ENCODE data around the gene LLCFC1. TPM values are rescaled to one million over a fixed set of nuclear protein-coding genes. Genes with fewer than 3 reads are reported as not detected.

The LLCFC1 gene
- total and polyA plus RNA-seq, 5 donors from 2014 or later: not detected

DNA sequence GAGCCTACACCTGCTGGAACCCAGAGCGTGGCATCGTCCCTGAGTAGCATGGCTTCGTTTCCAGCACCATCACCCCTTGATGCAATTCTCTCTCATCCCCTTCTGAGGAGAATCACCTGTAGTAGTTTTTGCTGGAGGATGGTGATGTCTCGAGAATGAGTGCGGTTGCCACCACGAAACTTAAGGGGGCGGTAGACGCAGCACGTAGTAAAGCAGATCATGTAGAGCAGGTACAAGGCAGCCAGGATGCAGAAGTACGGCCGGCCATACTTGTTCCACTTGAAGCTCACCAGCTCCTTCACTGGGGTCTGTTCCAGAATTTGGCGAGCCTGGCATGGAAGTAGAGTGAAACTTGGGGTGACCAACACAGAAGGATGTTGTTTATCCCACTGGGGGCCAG is 13.9 kb upstream of the LLCFC1 start:
- ATAC-seq (ENCODE audit: low read depth in 2 of 2) (no peak), DNase-seq (peak in 1 of 3 donors; percentile 7)
- H3K36me3 Mint-ChIP-seq: no peaks in the 10 kb centered on the region
- Histone ChIP-seq H3K9me3 (ENCODE audit: control insufficient read depth in 2 of 2, low read length in 2 of 2) (no peaks in the 10 kb centered on the region), H3K4me3 (ENCODE audit: low read depth, low read length) (no peak overlapping the region), H3K27me3 (ENCODE audit: control insufficient read depth, insufficient read depth, low read length) (no peaks in the 10 kb centered on the region), H3K27ac (ENCODE audit: insufficient read depth, low read length, poor library complexity, severe bottlenecking) (no peak overlapping the region), H3K4me1 (ENCODE audit: control insufficient read depth, insufficient read depth, low read length, poor library complexity, severe bottlenecking) (no peaks in the 10 kb centered on the region), H3K36me3 (ENCODE audit: control insufficient read depth, insufficient read depth, low read length) (no peaks in the 10 kb centered on the region)
- H3K27me3 Mint-ChIP-seq: peaks cover 11% of the 10 kb centered on the region
- H3K4me3 Mint-ChIP-seq: no peak overlapping the region
- no peaks in the 10 kb centered on the region for H3K4me1 Mint-ChIP-seq
- no peak overlapping the region for H3K27ac Mint-ChIP-seq
- H3K9me3 Mint-ChIP-seq: peaks cover 0 to 1% (median 0%) of the 10 kb centered on the region in 7 donors

DNA sequence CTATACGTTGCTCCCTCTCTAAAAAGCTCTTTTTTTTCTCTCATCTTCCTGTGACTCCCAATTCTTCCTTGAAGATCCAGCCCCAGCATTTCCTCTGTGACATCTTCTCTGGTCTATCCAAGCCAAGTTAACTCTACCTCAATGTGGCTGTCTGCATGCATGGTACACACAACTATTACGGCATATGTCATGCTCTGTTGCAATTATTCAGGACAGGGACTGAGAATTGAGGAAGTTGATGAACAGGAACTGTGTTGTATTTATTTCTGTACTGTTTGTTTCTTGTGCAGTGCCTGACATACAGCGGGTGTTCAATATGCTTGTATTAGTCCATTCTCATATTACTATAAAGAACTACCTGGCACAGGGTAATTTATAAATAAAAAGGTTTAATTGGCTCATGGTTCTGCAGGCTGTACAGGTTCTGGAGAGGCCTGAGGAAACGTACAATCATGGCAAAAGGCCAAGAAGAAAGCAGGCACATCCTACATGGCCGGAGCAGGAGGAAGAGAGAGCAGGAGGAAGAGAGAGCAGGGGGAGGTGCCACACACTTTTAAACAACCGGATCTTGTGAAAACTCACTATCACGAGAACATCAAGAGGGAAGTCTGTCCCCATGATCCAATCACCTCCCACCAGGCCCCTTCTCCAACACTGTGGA is 12.1 kb upstream of the LLCFC1 start:
- no peaks in the 10 kb centered on the region for H3K4me1 Mint-ChIP-seq
- no peak for DNase-seq
- H3K9me3 Mint-ChIP-seq: peaks cover 0 to 1% (median 0%) of the 10 kb centered on the region in 7 donors
- no peaks in the 10 kb centered on the region for H3K36me3 Mint-ChIP-seq
- no peaks in the 10 kb centered on the region for H3K4me1 ChIP-seq (ENCODE audit: control insufficient read depth, insufficient read depth, low read length, poor library complexity, severe bottlenecking)
- H3K36me3 ChIP-seq (ENCODE audit: control insufficient read depth, insufficient read depth, low read length): no peaks in the 10 kb centered on the region
- no peak overlapping the region for H3K27ac Mint-ChIP-seq
- no peak overlapping the region for H3K4me3 Mint-ChIP-seq
- no peak overlapping the region for H3K4me3 ChIP-seq (ENCODE audit: low read depth, low read length)
- H3K27me3 ChIP-seq (ENCODE audit: control insufficient read depth, insufficient read depth, low read length): no peaks in the 10 kb centered on the region
- no peak overlapping the region for H3K27ac ChIP-seq (ENCODE audit: insufficient read depth, low read length, poor library complexity, severe bottlenecking)
- no peak for ATAC-seq (ENCODE audit: low read depth in 2 of 2)
- H3K27me3 Mint-ChIP-seq: peaks cover 4% of the 10 kb centered on the region
- H3K9me3 ChIP-seq (ENCODE audit: control insufficient read depth in 2 of 2, low read length in 2 of 2): no peaks in the 10 kb centered on the region

DNA sequence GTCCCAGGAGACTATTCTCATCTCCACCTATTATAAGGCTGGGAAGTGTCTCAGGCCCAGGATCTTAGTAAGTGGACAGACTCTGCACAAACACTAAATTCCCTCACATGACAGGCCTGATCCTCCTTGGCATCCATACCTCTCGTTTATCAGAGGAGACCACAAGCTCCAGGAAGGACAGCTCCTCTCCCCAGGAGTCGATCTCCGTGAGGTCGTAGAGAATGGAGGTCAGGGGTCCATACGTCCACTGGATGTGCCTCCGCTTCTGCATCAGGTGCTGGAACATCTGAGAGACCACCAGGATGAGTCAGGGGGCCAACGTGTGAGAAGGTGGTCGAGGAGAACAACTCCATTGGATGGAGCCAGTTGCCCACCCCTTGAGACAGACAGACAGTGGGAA is 11.3 kb upstream of the LLCFC1 start:
- H3K9me3 ChIP-seq (ENCODE audit: control insufficient read depth in 2 of 2, low read length in 2 of 2): no peaks in the 10 kb centered on the region
- no peaks in the 10 kb centered on the region for H3K4me1 ChIP-seq (ENCODE audit: control insufficient read depth, insufficient read depth, low read length, poor library complexity, severe bottlenecking)
- no peak for DNase-seq
- H3K27ac ChIP-seq (ENCODE audit: insufficient read depth, low read length, poor library complexity, severe bottlenecking): no peak overlapping the region
- peaks cover 0 to 1% (median 0%) of the 10 kb centered on the region in 7 donors for H3K9me3 Mint-ChIP-seq
- ATAC-seq (ENCODE audit: low read depth in 2 of 2): no peak
- no peak overlapping the region for H3K4me3 Mint-ChIP-seq
- no peaks in the 10 kb centered on the region for H3K4me1 Mint-ChIP-seq
- no peak overlapping the region for H3K4me3 ChIP-seq (ENCODE audit: low read depth, low read length)
- H3K27ac Mint-ChIP-seq: no peak overlapping the region
- H3K36me3 Mint-ChIP-seq: no peaks in the 10 kb centered on the region
- H3K36me3 ChIP-seq (ENCODE audit: control insufficient read depth, insufficient read depth, low read length): no peaks in the 10 kb centered on the region
- H3K27me3 Mint-ChIP-seq: peaks cover 6% of the 10 kb centered on the region
- no peaks in the 10 kb centered on the region for H3K27me3 ChIP-seq (ENCODE audit: control insufficient read depth, insufficient read depth, low read length)

DNA sequence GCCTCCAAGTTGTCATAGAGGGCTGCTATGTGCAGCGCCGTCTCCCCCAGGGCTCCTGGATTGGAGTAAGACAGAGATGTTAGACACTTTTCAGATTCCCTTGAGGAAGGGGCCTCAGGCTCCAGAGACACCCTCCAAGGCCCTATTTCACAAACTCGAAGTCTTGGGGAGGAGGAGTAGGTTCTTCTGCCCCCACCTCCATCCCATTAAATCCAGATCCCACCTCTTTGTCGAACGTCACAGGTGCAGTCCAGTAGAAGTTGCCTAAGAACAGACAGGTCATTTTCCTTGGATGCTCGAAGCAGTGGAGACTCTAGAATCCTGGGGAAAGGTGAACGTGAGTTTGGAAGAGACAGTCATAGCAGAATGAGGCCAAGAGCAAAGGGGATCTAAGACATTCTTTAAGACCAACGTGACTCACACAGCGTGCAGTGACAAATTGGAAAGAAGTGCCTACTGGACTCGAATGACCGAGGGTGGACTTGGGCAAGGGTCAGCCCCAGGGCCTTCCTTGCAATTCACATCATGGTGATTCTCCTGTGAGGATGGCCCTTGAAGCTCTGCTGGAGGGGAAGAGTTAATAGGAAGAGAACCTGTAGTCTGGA is 9.1 kb upstream of the LLCFC1 start:
- peaks cover 20% of the 10 kb centered on the region for H3K27me3 Mint-ChIP-seq
- H3K4me3 ChIP-seq (ENCODE audit: low read depth, low read length): no peak overlapping the region
- H3K9me3 ChIP-seq (ENCODE audit: control insufficient read depth in 2 of 2, low read length in 2 of 2): no peaks in the 10 kb centered on the region
- H3K27me3 ChIP-seq (ENCODE audit: control insufficient read depth, insufficient read depth, low read length): no peaks in the 10 kb centered on the region
- no peaks in the 10 kb centered on the region for H3K36me3 Mint-ChIP-seq
- peaks cover 0 to 3% (median 0%) of the 10 kb centered on the region in 4 donors for H3K4me1 Mint-ChIP-seq
- no peak overlapping the region for H3K27ac ChIP-seq (ENCODE audit: insufficient read depth, low read length, poor library complexity, severe bottlenecking)
- H3K4me3 Mint-ChIP-seq: no peak overlapping the region
- DNase-seq (no peak), ATAC-seq (ENCODE audit: low read depth in 2 of 2) (no peak)
- no peak overlapping the region for H3K27ac Mint-ChIP-seq
- peaks cover 0 to 3% (median 0%) of the 10 kb centered on the region in 7 donors for H3K9me3 Mint-ChIP-seq
- no peaks in the 10 kb centered on the region for H3K36me3 ChIP-seq (ENCODE audit: control insufficient read depth, insufficient read depth, low read length)
- no peaks in the 10 kb centered on the region for H3K4me1 ChIP-seq (ENCODE audit: control insufficient read depth, insufficient read depth, low read length, poor library complexity, severe bottlenecking)

GRCh38 chr7:142932386-142933091 is 6.7 kb upstream of the LLCFC1 start:
- no peak overlapping the region for H3K27ac ChIP-seq (ENCODE audit: insufficient read depth, low read length, poor library complexity, severe bottlenecking)
- DNase-seq (no peak), ATAC-seq (ENCODE audit: low read depth in 2 of 2) (no peak)
- no peaks in the 10 kb centered on the region for H3K4me1 ChIP-seq (ENCODE audit: control insufficient read depth, insufficient read depth, low read length, poor library complexity, severe bottlenecking)
- H3K27me3 Mint-ChIP-seq: peaks cover 20% of the 10 kb centered on the region
- no peak overlapping the region for H3K4me3 Mint-ChIP-seq
- peaks cover 0 to 3% (median 0%) of the 10 kb centered on the region in 7 donors for H3K9me3 Mint-ChIP-seq
- no peaks in the 10 kb centered on the region for H3K36me3 ChIP-seq (ENCODE audit: control insufficient read depth, insufficient read depth, low read length)
- no peaks in the 10 kb centered on the region for H3K27me3 ChIP-seq (ENCODE audit: control insufficient read depth, insufficient read depth, low read length)
- H3K36me3 Mint-ChIP-seq: no peaks in the 10 kb centered on the region
- no peak overlapping the region for H3K4me3 ChIP-seq (ENCODE audit: low read depth, low read length)
- peaks cover 0 to 3% (median 0%) of the 10 kb centered on the region in 4 donors for H3K4me1 Mint-ChIP-seq
- no peaks in the 10 kb centered on the region for H3K9me3 ChIP-seq (ENCODE audit: control insufficient read depth in 2 of 2, low read length in 2 of 2)
- H3K27ac Mint-ChIP-seq: no peak overlapping the region

- Histone ChIP-seq H3K27me3 (ENCODE audit: control insufficient read depth, insufficient read depth, low read length) (no peaks in the 10 kb centered on the region), H3K36me3 (ENCODE audit: control insufficient read depth, insufficient read depth, low read length) (no peaks in the 10 kb centered on the region), H3K4me3 (ENCODE audit: low read depth, low read length) (no peak overlapping the region), H3K4me1 (ENCODE audit: control insufficient read depth, insufficient read depth, low read length, poor library complexity, severe bottlenecking) (no peaks in the 10 kb centered on the region), H3K27ac (ENCODE audit: insufficient read depth, low read length, poor library complexity, severe bottlenecking) (no peak overlapping the region), H3K9me3 (ENCODE audit: control insufficient read depth in 2 of 2, low read length in 2 of 2) (no peaks in the 10 kb centered on the region)
- H3K4me3 Mint-ChIP-seq: no peak overlapping the region
- no peak for ATAC-seq (ENCODE audit: low read depth in 2 of 2)
- no peaks in the 10 kb centered on the region for H3K36me3 Mint-ChIP-seq
- no peak overlapping the region for H3K27ac Mint-ChIP-seq
- DNase-seq: no peak
- H3K27me3 Mint-ChIP-seq: peaks cover 20% of the 10 kb centered on the region
- H3K4me1 Mint-ChIP-seq: peaks cover 0 to 3% (median 0%) of the 10 kb centered on the region in 4 donors
- peaks cover 0 to 3% (median 0%) of the 10 kb centered on the region in 7 donors for H3K9me3 Mint-ChIP-seq
Measured at GRCh38 chr7:142933092-142933475, 6.2 kb upstream of the LLCFC1 start.

DNA sequence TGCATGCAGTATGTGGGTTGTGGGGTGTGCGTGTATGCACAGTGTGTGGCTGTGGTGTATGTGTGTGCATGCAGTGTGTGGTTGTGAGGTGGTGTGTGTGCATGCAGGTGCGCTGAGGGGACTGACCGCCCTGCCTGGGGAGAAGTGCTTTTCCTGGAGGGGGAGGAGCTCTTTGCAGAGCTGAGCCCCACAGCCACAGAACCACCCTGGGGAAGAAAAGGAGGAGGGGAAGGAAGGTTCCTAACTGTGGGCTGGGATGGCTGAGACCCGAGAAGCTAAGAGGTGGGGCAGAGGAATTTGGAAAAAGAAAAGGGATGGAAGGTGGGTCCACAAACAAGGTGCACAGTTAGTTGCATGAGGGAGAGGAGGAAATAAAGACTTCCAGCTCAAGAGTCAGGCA is 5.7 kb upstream of the LLCFC1 start, which contains the start of gene TRPV5:
TSS of gene TRPV5 (minus strand) at position 123 of the 400 bp plus-strand sequence. CDS start 287 bp downstream, outside the sequence.
- Mint-ChIP-seq H3K27ac (peak within 1 kb of the TSS in 1 of 3 donors; percentile 12), H3K36me3 (no peaks in the 10 kb centered on the region), H3K27me3 (peaks cover 20% of the 10 kb centered on the region), H3K4me3 (no peak within 1 kb of the TSS), H3K9me3 (peaks cover 0 to 3% (median 0%) of the 10 kb centered on the region in 7 donors), H3K4me1 (peaks cover 0 to 3% (median 0%) of the 10 kb centered on the region in 4 donors)
- no peaks in the 10 kb centered on the region for H3K9me3 ChIP-seq (ENCODE audit: control insufficient read depth in 2 of 2, low read length in 2 of 2)
- H3K4me1 ChIP-seq (ENCODE audit: control insufficient read depth, insufficient read depth, low read length, poor library complexity, severe bottlenecking): no peaks in the 10 kb centered on the region
- H3K4me3 ChIP-seq (ENCODE audit: low read depth, low read length): no peak within 1 kb of the TSS
- no peaks in the 10 kb centered on the region for H3K27me3 ChIP-seq (ENCODE audit: control insufficient read depth, insufficient read depth, low read length)
- DNase-seq (no peak), ATAC-seq (ENCODE audit: low read depth in 2 of 2) (no peak)
- H3K27ac ChIP-seq (ENCODE audit: insufficient read depth, low read length, poor library complexity, severe bottlenecking): no peak within 1 kb of the TSS
- H3K36me3 ChIP-seq (ENCODE audit: control insufficient read depth, insufficient read depth, low read length): no peaks in the 10 kb centered on the region

All from CD4-positive, CD25-positive, alpha-beta regulatory T cell (primary cell).